ENCODE results near the gene KCNN3. TPM values are rescaled to one million over a fixed set of nuclear protein-coding genes. Genes with fewer than 3 reads are reported as not detected.

Gene KCNN3
- total and polyA plus RNA-seq, 2 of the 13 experiments (the other 11 are each of a cell fraction or from before 2014, with no cell fraction given) = not detected

DNA sequence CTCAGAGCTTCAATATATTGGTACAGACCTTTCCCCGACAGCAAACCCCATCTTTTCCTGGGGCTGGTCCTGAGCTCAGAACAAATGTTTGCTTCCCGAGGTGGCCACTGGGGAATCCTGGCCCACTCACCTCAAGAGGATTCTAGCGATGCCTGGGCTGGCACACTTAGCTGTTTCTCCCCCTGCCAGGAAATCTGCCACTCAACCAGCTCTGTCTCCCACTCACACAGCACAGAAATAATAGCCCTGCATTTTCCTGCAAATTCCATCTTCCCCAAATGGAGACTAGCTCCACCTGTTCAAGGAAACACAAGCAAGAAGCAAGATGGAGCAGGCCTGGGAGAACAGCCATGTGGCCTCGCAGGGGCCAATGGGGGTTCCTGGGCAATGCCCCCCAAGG, 21.1 kb downstream of the KCNN3 start:
- ChIA-PET POLR2A (no interaction called here), CTCF (ENCODE audit: low intra/inter-chr PET ratio, low total read pairs) (no interaction called here)
- Histone ChIP-seq H3K9ac (ENCODE audit: insufficient read depth, low read depth, low read length) (no peak overlapping the region), H3K27me3 (ENCODE audit: control insufficient read depth in 1 of 2, insufficient read depth in 2 of 2, low read length in 2 of 2) (peaks cover 5 to 47% of the 10 kb centered on the region in 2 experiments; a peak in 4 of 5 replicates), H3K4me2 (ENCODE audit: low read depth, low read length) (no peak overlapping the region), H3K36me3 (replicated peaks in 1 of 2; ENCODE audit: control insufficient read depth in 1 of 2, insufficient read depth in 2 of 2, low read length in 2 of 2) (no peaks in the 10 kb centered on the region), H4K20me1 (ENCODE audit: insufficient read depth, low read length) (no peaks in the 10 kb centered on the region), H2AFZ (ENCODE audit: low read length) (no peak overlapping the region), H3K4me3 (replicated peaks in 1 of 3; ENCODE audit: insufficient read depth in 1 of 3, low read depth in 2 of 3, low read length in 3 of 3) (no peak overlapping the region), H3K27ac (ENCODE audit: extremely low read length, insufficient read depth, low read length) (no peak overlapping the region), H3K9me3 (ENCODE audit: low read length) (no peaks in the 10 kb centered on the region), H3K4me1 (ENCODE audit: insufficient read depth, low read length) (no peaks in the 10 kb centered on the region), H3K79me2 (ENCODE audit: insufficient read depth, low read length) (no peaks in the 10 kb centered on the region)
- no TSS peak for BruUV-seq (replicated peaks)
- DNase-seq (ENCODE audit: low spot score) (no peak), FAIRE-seq (no peak), ATAC-seq (no peak)
- in situ Hi-C loops (cut with HindIII; ENCODE audit: extremely low pct_ligation_motif_present, low pct_unique_long_range_greater_than_20kb) = no loop called here
- intact Hi-C loops (cut with micrococcal nuclease; ENCODE audit: unreplicated experiment) = no loop called here
- TF ChIP-seq ZNF878 (CRISPR knock-in tag; IDR thresholded peaks at IDR 0.05) = no peak
- no peak for TF ChIP-seq ZNF570 (CRISPR knock-in tag; IDR thresholded peaks at IDR 0.05; ENCODE audit: borderline replicate concordance)
- TF ChIP-seq SETDB1 (CRISPR knock-in tag; IDR thresholded peaks at IDR 0.05; ENCODE audit: borderline replicate concordance) = no peak
- TF ChIP-seq ZNF775 (CRISPR knock-in tag; IDR thresholded peaks at IDR 0.05; ENCODE audit: borderline replicate concordance) = no peak
- no peak for TF ChIP-seq ZNF619 (CRISPR knock-in tag; IDR thresholded peaks at IDR 0.05)
- no peak for TF ChIP-seq SP4 (CRISPR knock-in tag; IDR thresholded peaks at IDR 0.05)
- TF ChIP-seq ZSCAN29 (CRISPR knock-in tag; conservative IDR thresholded peaks at IDR 0.05) = no peak
- WGBS (ENCODE audit: low lambda C conversion rate) = 40% methylated on average over 4 of the region's 4 CpGs

- TF ChIP-seq TCF12 (IDR thresholded peaks at IDR 0.05) = no peak
- no peak for TF ChIP-seq TCF12 (CRISPR knock-in tag; IDR thresholded peaks at IDR 0.05)
- TF ChIP-seq, protein P1, sequence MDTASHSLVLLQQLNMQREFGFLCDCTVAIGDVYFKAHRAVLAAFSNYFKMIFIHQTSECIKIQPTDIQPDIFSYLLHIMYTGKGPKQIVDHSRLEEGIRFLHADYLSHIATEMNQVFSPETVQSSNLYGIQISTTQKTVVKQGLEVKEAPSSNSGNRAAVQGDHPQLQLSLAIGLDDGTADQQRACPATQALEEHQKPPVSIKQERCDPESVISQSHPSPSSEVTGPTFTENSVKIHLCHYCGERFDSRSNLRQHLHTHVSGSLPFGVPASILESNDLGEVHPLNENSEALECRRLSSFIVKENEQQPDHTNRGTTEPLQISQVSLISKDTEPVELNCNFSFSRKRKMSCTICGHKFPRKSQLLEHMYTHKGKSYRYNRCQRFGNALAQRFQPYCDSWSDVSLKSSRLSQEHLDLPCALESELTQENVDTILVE (CRISPR knock-in tag; IDR thresholded peaks at IDR 0.05) = no peak
- TF ChIP-seq GATAD2A (CRISPR knock-in tag; IDR thresholded peaks at IDR 0.05) = no peak
- TF ChIP-seq ZNF777 (CRISPR knock-in tag; IDR thresholded peaks at IDR 0.05) = no peak
- intact Hi-C loops (cut with micrococcal nuclease; ENCODE audit: unreplicated experiment) (no loop called here), in situ Hi-C loops (cut with HindIII; ENCODE audit: extremely low pct_ligation_motif_present, low pct_unique_long_range_greater_than_20kb) (no loop called here)
- no peaks in the 10 kb centered on the region for H4K20me1 ChIP-seq (ENCODE audit: insufficient read depth, low read length)
- ChIA-PET CTCF (ENCODE audit: low intra/inter-chr PET ratio, low total read pairs) (no interaction called here), POLR2A (no interaction called here)
- no peak overlapping the region for H3K27ac ChIP-seq (ENCODE audit: extremely low read length, insufficient read depth, low read length)
- WGBS (ENCODE audit: low lambda C conversion rate) = 3% methylated on average over 6 of the region's 13 CpGs
- no peaks in the 10 kb centered on the region for H3K36me3 ChIP-seq (replicated peaks in 1 of 2; ENCODE audit: control insufficient read depth in 1 of 2, insufficient read depth in 2 of 2, low read length in 2 of 2)
- no peak overlapping the region for H2AFZ ChIP-seq (ENCODE audit: low read length)
- H3K9me3 ChIP-seq (ENCODE audit: low read length) = no peaks in the 10 kb centered on the region
- ATAC-seq (no peak), FAIRE-seq (no peak), DNase-seq (ENCODE audit: low spot score) (no peak)
- H3K4me1 ChIP-seq (ENCODE audit: insufficient read depth, low read length) = no peaks in the 10 kb centered on the region
- no peaks in the 10 kb centered on the region for H3K79me2 ChIP-seq (ENCODE audit: insufficient read depth, low read length)
- no peak overlapping the region for H3K4me2 ChIP-seq (ENCODE audit: low read depth, low read length)
- peaks cover 4 to 56% of the 10 kb centered on the region in 2 experiments; a peak in 4 of 5 replicates for H3K27me3 ChIP-seq (ENCODE audit: control insufficient read depth in 1 of 2, insufficient read depth in 2 of 2, low read length in 2 of 2)
- no TSS peak for BruUV-seq (replicated peaks)
- no peak overlapping the region for H3K9ac ChIP-seq (ENCODE audit: insufficient read depth, low read depth, low read length)
- H3K4me3 ChIP-seq (replicated peaks in 1 of 3; ENCODE audit: insufficient read depth in 1 of 3, low read depth in 2 of 3, low read length in 3 of 3) = no peak overlapping the region
Observed at GRCh38 chr1:154847891-154848290, 22.2 kb downstream of the KCNN3 start.

All from HepG2 (cell line).